ENCODE data around the gene IL21R.

The IL21R gene

GRCh38 chr16:27421961-27422740, 20.2 kb downstream of the IL21R start:
- no peak for TF ChIP-seq GATA2 (IDR thresholded peaks at IDR 0.05; ENCODE audit: low read depth, low read length)

GRCh38 chr16:27424772-27425498, 23.0 kb downstream of the IL21R start:
- no peak for TF ChIP-seq GATA3 (IDR thresholded peaks at IDR 0.05; ENCODE audit: low read depth, low read length)
- no peak for TF ChIP-seq GATA2 (IDR thresholded peaks at IDR 0.05; ENCODE audit: low read depth, low read length)

- no peak for TF ChIP-seq GATA3 (IDR thresholded peaks at IDR 0.05; ENCODE audit: low read depth, low read length)
- TF ChIP-seq GATA2 (IDR thresholded peaks at IDR 0.05; ENCODE audit: low read depth, low read length), result no peak
These were observed 24.0 kb downstream of the IL21R start for GRCh38 chr16:27425961-27426360.

GRCh38 chr16:27426423-27427408, 24.7 kb downstream of the IL21R start:
- TF ChIP-seq GATA2 (IDR thresholded peaks at IDR 0.05; ENCODE audit: low read depth, low read length), result no peak
- TF ChIP-seq GATA3 (IDR thresholded peaks at IDR 0.05; ENCODE audit: low read depth, low read length), result no peak

GRCh38 chr16:27427538-27427937, 25.6 kb downstream of the IL21R start:
- TF ChIP-seq GATA2 (IDR thresholded peaks at IDR 0.05; ENCODE audit: low read depth, low read length) (no peak), GATA3 (IDR thresholded peaks at IDR 0.05; ENCODE audit: low read depth, low read length) (no peak)

GRCh38 chr16:27428026-27428785, 26.2 kb downstream of the IL21R start:
- TF ChIP-seq GATA3 (IDR thresholded peaks at IDR 0.05; ENCODE audit: low read depth, low read length), result no peak
- no peak for TF ChIP-seq GATA2 (IDR thresholded peaks at IDR 0.05; ENCODE audit: low read depth, low read length)

- TF ChIP-seq GATA3 (IDR thresholded peaks at IDR 0.05; ENCODE audit: low read depth, low read length) (no peak), GATA2 (IDR thresholded peaks at IDR 0.05; ENCODE audit: low read depth, low read length) (no peak)
These were observed 27.4 kb downstream of the IL21R start for GRCh38 chr16:27429330-27429871.

GRCh38 chr16:27429981-27430441, 28.0 kb downstream of the IL21R start:
- no peak for TF ChIP-seq GATA3 (IDR thresholded peaks at IDR 0.05; ENCODE audit: low read depth, low read length)
- no peak for TF ChIP-seq GATA2 (IDR thresholded peaks at IDR 0.05; ENCODE audit: low read depth, low read length)

- TF ChIP-seq GATA2 (IDR thresholded peaks at IDR 0.05; ENCODE audit: low read depth, low read length) (no peak), GATA3 (IDR thresholded peaks at IDR 0.05; ENCODE audit: low read depth, low read length) (no peak)
These were observed 28.5 kb downstream of the IL21R start for GRCh38 chr16:27430512-27430911.

- TF ChIP-seq GATA2 (IDR thresholded peaks at IDR 0.05; ENCODE audit: low read depth, low read length), result no peak
These were observed 29.0 kb downstream of the IL21R start for GRCh38 chr16:27430923-27431484.

- TF ChIP-seq GATA3 (IDR thresholded peaks at IDR 0.05; ENCODE audit: low read depth, low read length), result no peak
- TF ChIP-seq GATA2 (IDR thresholded peaks at IDR 0.05; ENCODE audit: low read depth, low read length), result no peak
These were observed 30.0 kb downstream of the IL21R start for GRCh38 chr16:27431773-27432532.

- no peak for TF ChIP-seq GATA3 (IDR thresholded peaks at IDR 0.05; ENCODE audit: low read depth, low read length)
- no peak for TF ChIP-seq GATA2 (IDR thresholded peaks at IDR 0.05; ENCODE audit: low read depth, low read length)
These were observed 30.6 kb downstream of the IL21R start for GRCh38 chr16:27432558-27432957.
